ENCODE data around the gene AHRR.
"Not testable (repeated sequence)": the region's sequence is repeated elsewhere in the genome, so short reads cannot be mapped to it uniquely, and the experiment has no call there.

AHRR gene

DNA sequence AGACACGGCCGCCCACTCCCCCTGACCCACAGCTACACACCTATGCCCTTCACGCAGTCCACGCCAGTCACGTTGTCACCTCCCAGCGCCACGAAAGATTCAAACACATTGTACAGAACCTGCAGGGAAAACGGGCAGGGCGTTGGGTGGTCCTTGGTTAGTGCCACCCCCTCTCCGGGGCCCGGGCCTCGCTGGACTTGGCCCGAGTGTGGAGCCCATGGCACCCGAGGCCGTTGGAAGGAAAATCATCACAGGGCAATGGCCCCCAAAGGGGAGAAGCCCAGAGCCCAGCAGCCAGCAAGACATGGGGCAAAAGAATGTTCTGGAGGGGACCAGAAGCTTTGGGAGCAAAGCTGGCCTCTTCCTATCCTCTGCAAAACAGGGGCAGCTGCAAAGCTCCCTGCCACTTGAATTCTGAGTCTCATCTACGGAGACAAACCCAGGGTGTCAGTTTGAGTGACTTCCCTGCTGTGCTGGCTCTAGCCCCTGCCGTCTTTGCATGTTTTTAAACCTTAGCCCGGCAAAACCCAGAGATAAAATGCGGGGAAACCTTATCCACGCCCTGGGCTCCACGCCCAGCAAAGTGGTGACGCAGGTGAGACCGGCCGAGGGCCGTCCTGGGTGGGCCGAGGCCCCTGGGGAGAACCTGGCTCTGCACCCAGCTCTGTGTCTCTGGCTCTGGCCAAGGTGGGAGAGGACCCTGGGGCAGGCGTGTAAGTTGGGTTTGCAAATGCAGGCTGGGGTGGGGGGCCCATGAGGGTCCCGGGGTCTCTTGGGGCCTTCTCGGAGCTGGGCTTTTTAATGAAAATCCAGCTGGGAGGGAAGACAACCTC lies 163.8 kb downstream of the AHRR start:
- TF ChIP-seq, protein P1, sequence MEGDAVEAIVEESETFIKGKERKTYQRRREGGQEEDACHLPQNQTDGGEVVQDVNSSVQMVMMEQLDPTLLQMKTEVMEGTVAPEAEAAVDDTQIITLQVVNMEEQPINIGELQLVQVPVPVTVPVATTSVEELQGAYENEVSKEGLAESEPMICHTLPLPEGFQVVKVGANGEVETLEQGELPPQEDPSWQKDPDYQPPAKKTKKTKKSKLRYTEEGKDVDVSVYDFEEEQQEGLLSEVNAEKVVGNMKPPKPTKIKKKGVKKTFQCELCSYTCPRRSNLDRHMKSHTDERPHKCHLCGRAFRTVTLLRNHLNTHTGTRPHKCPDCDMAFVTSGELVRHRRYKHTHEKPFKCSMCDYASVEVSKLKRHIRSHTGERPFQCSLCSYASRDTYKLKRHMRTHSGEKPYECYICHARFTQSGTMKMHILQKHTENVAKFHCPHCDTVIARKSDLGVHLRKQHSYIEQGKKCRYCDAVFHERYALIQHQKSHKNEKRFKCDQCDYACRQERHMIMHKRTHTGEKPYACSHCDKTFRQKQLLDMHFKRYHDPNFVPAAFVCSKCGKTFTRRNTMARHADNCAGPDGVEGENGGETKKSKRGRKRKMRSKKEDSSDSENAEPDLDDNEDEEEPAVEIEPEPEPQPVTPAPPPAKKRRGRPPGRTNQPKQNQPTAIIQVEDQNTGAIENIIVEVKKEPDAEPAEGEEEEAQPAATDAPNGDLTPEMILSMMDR (IDR thresholded peaks at IDR 0.05), result no peak
- no peak for DNase-seq (ENCODE audit: low spot score)
- H3K27ac ChIP-seq, result no peak overlapping the region
- H3K4me3 ChIP-seq, result no peak overlapping the region

DNA sequence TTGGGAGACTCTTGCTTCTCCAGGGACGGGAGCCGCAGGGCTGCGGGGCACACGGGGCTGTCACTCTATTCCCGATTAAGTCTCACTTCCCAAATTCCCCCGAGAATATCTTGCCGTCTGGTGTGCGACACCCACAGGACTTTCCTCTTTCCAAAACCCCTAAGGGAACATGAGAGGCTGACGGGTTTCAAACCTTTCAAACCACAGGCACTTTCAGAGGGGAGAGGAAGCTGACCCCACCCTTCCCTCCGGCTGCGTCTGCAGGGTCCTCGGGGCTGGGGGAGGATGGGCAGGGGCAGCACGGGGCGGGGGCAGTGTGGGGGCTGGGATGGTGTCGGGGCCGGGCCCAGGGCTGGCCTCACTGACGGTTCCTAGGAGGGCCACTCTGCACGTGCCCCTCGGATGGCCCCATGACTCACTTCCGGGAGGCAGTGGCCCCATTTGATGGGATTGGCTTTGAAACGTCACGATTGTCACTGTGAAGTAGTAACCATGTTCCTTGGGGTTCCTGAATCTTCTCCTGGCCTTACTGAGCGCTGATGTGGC lies 164.5 kb downstream of the AHRR start:
- TF ChIP-seq, protein P1 (IDR thresholded peaks at IDR 0.05), result no peak
- H3K27ac ChIP-seq, result no peak overlapping the region
- DNase-seq (ENCODE audit: low spot score), result no peak

DNA sequence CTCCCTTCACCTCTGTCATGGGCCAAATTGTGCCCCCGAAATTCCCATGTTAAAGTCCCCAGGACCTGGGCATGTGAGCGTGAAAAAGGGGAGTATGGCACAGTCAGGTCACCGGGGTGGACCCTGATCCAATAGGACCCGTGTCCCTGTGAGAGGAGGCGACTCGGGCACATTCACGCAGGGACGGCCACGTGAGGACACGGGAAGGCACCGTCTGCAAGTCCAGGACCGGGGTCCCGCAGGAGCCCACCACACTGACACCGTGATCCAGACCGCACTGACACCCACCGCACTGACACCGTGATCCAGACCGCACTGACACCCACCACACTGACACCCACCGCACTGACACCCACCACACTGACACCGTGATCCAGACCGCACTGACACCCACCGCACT lies 165.1 kb downstream of the AHRR start:
- H3K27ac ChIP-seq; H3K4me3 ChIP-seq; DNase-seq (ENCODE audit: low spot score): not testable (repeated sequence)

More for the DNA sequence above, 164.5 kb downstream of the AHRR start:
- no peak overlapping the region for H3K4me3 ChIP-seq
